Activated T-cell treated with anti-CD3 and anti-CD28 coated beads, Interleukin-2, amount 50 U/mL, for 24 hours (primary cell): ENCODE data around the gene LRATD1.
A peak's percentile ranks its signal among the peaks of the same experiment; 100 is the strongest.
"Not testable (repeated sequence)": the region's sequence is repeated elsewhere in the genome, so short reads cannot be mapped to it uniquely, and the experiment has no call there.

Experiments used
- DNase-seq: peaks from one replicate; pipeline ENCODE4 v3.0.0-alpha.2; 2020
- H3K27ac Mint-ChIP-seq: 2 replicates; pipeline ENCODE4 v1.8.0; 2020; ENCODE audit warnings: mild to moderate bottlenecking, mixed read lengths
- H3K27me3 Mint-ChIP-seq: 2 replicates; pipeline ENCODE4 v1.8.0; 2020; ENCODE audit warnings: mixed read lengths
- H3K36me3 Mint-ChIP-seq: 2 replicates; pipeline ENCODE4 v1.8.0; 2020; ENCODE audit warnings: low read depth, mixed read lengths
- H3K4me1 Mint-ChIP-seq: 2 replicates; pipeline ENCODE4 v1.8.0; 2020; ENCODE audit warnings: low read depth, mixed read lengths
- H3K4me3 Mint-ChIP-seq: 2 replicates; pipeline ENCODE4 v1.8.0; 2020; ENCODE audit warnings: mild to moderate bottlenecking, moderate library complexity, mixed read lengths
- H3K9me3 Mint-ChIP-seq: 2 replicates; pipeline ENCODE4 v1.8.0; 2020; ENCODE audit warnings: mixed read lengths

LRATD1 gene

DNA sequence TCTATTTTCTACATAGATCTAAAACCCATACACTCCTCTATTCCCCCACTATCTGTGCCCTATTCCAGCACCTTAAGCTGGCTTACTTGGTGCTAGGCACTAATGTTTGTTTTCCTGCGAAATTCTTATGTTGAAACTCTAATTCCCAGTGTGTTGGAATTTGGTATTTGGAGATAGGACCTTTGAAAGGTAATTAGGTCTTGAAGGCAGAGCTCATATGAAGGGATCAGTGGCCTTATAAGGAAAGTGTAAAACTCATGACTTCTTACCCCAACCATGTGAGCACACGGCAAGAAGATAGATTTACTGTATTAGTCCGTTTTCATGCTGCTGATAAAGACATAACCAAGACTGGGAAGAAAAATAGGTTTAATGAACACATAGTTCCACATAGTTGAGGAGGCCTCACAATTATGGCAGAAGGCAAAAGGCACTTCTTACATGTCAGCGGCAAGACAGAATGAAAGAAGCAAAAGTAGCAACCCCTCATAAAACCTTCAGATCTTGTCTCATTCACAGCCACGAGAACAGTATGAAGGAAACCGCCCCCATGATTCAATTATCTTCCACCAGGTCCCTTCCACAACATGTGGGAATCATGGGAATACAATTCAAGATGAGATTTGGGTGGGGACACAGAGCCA lies 10.5 kb upstream of the LRATD1 start:
- Mint-ChIP-seq H3K4me3 (no peak overlapping the region), H3K27ac (no peak overlapping the region), H3K36me3 (no peaks in the 10 kb centered on the region), H3K9me3 (no peaks in the 10 kb centered on the region), H3K4me1 (no peaks in the 10 kb centered on the region), H3K27me3 (peaks cover 2% of the 10 kb centered on the region)
- no peak for DNase-seq

DNA sequence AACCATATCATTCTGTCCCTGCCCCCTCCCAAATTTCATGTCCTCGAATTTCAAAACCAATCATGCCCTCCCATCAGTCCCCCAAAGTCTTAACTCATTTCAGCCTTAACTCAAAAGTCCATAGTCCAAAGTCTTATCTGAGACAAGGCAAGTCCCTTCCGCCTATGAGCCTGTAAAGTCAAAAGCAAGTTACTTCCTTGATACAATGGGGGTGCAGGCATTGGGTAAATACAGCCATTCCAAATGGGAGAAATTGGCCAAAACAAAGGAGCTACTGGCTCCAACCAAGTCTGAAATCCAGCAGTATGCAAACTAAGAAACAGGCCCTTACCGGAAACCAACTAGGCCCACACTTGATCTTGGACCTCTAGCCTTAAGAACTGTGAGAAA lies 10.0 kb upstream of the LRATD1 start:
- H3K27me3 Mint-ChIP-seq, H3K4me1 Mint-ChIP-seq, H3K9me3 Mint-ChIP-seq, H3K4me3 Mint-ChIP-seq, H3K36me3 Mint-ChIP-seq, DNase-seq, H3K27ac Mint-ChIP-seq: not testable (repeated sequence)

DNA sequence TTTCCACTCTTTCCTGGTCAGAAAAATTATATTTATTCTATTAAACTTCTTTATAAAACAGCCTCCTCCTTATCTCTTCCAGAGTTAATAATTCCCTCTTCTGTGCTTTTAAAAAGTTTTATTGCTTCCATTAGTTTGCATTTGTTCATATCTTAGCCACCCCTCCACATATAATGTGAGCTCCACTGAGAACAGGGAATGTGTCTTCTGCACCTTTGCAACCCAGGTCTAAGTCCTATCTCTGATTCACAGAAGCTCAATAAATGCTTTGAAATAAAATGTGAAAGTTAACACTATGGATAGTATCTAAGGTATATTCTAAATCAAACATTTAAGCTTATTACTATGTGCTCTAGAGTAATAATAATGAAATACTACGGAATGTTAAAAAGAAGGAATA lies 9.3 kb upstream of the LRATD1 start:
- Mint-ChIP-seq H3K9me3 (no peaks in the 10 kb centered on the region), H3K27ac (no peak overlapping the region), H3K4me3 (no peak overlapping the region), H3K27me3 (peaks cover 2% of the 10 kb centered on the region), H3K36me3 (no peaks in the 10 kb centered on the region), H3K4me1 (no peaks in the 10 kb centered on the region)
- no peak for DNase-seq

DNA sequence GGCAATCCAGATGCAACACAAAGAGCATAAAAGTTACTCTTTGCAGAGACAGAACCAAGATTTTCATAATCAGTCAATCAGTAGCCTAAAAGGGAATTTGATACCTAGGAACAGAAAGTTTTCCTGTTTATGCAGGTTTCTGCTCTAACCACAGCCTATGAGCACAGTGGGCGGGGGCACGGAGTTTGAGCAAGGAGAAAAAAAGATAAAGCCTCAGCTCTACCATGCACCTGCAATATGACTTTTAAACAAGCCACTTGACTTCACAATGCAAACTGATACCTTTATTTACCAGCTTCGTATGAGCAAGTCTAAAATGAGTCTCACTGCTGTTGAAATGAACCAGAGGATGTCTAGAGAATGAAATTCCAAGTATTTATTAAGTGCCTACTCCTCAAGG lies 5.6 kb upstream of the LRATD1 start:
- DNase-seq = no peak
- no peak overlapping the region for H3K4me3 Mint-ChIP-seq
- no peaks in the 10 kb centered on the region for H3K36me3 Mint-ChIP-seq
- peaks cover 20% of the 10 kb centered on the region for H3K27me3 Mint-ChIP-seq
- no peaks in the 10 kb centered on the region for H3K4me1 Mint-ChIP-seq
- peaks cover 2% of the 10 kb centered on the region for H3K9me3 Mint-ChIP-seq
- no peak overlapping the region for H3K27ac Mint-ChIP-seq

DNA sequence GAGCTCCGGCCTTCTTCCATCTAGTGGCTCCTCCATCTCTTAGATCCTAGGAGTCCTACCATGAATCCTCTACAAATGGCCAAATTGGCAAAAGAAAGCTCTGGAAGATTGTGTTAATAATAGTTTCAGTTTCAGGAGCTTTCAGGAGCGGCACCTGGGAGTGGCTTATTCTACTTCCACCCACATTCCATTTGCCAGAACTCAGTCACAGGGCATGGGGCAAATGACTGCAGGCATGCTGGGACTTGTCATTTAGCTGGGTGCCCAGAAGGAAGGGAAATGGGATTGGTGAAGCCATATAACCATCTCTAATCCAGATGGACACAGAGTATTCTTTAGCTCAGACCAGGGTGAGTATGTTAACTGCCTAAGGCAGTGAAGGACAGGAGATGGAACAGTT lies 3.6 kb upstream of the LRATD1 start:
- no peak overlapping the region for H3K4me3 Mint-ChIP-seq
- H3K27me3 Mint-ChIP-seq = peaks cover 37% of the 10 kb centered on the region
- no peaks in the 10 kb centered on the region for H3K36me3 Mint-ChIP-seq
- peaks cover 4% of the 10 kb centered on the region for H3K4me1 Mint-ChIP-seq
- no peak overlapping the region for H3K27ac Mint-ChIP-seq
- DNase-seq = no peak
- peaks cover 2% of the 10 kb centered on the region for H3K9me3 Mint-ChIP-seq

DNA sequence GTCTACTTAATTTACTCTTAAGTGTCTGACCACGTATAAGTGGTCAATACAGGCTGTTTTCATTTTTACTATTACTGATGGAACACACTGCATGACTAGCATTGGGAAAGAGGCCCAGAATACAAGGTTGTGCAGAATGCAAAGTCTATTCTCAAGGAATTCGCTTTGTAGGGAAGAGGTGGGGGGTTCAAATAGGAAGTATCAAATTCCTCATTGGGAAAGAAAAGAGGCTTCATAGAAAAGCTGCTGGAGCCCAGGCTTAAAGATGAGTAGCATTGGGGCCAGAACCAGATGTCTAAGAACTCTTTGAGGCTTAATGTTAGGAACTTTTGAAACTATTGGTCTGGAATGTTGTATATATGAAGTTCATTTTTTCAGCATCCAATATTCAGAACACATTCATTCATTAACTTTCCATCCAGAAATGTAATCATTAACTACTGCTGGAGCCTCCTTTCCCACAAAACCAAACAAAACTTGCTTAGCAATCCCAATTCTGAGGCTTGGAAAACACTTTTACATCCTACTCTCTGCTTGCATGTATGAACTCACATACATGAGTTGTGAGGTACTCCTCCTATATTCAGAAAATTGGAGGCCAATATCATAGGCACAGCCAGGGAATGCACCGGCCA lies 994 bp upstream of the LRATD1 start:
- Mint-ChIP-seq H3K27ac (no peak overlapping the region), H3K9me3 (peaks cover 2% of the 10 kb centered on the region), H3K27me3 (peaks cover 57% of the 10 kb centered on the region), H3K4me3 (no peak overlapping the region), H3K36me3 (no peaks in the 10 kb centered on the region), H3K4me1 (peaks cover 4% of the 10 kb centered on the region)
- DNase-seq = no peak

DNA sequence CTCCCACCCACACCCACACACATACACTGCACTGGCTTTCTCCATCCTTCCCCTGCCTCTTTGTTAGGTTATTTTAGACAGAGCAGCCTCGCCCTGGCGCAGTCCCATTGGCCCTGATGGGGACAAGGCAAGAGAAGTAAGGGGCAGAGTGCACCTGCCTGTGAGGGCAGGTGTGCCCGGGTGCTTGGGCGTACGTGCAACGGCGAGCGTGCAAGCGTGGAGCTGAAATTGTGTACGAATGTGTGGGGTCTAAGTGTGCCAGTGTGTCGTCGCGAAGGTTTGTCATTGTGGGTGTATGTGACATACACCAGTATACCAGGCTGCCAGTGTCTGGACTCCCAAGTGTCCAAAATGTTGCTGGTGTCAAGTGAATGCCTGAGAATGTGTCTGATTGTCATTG lies 544 bp downstream of the LRATD1 start:
- H3K27me3 Mint-ChIP-seq = peaks cover 64% of the 10 kb centered on the region
- H3K36me3 Mint-ChIP-seq = no peaks in the 10 kb centered on the region
- DNase-seq = no peak
- no peak overlapping the region for H3K4me3 Mint-ChIP-seq
- peaks cover 2% of the 10 kb centered on the region for H3K9me3 Mint-ChIP-seq
- no peak overlapping the region for H3K27ac Mint-ChIP-seq
- peaks cover 4% of the 10 kb centered on the region for H3K4me1 Mint-ChIP-seq

DNA sequence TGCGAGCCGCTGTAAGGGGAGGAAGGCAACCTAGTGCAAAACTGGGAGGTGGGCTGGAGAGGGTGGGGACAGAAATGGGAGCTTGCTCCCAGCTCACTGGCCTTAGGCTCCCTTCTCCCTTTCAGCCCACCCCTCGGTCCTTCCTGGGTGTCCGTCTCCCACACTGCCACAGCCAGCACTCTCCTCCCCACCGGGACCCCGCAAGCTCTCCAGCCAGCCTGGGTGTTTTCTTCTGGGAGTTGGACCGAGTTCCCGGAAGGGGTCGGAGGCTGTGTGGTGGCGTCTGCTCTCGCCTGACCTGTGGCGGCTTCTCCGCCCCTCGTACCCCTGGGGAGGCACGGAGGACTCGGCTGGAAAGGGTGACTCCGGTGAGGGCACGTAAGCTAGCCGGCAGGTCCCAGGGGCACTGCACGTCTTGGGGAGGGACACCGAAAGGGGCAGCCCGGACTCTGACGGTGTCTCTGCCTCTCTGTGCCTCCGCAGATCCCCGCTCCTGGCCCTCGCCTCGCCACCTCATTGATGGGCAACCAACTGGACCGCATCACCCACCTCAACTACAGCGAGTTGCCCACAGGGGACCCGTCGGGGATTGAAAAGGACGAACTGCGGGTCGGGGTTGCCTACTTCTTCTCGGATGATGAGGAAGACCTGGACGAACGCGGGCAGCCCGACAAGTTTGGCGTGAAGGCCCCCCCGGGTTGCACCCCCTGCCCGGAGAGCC lies 1.1 kb downstream of the LRATD1 start:
- H3K36me3 Mint-ChIP-seq = no peaks in the 10 kb centered on the region
- H3K27ac Mint-ChIP-seq = no peak overlapping the region
- H3K4me1 Mint-ChIP-seq = peaks cover 4% of the 10 kb centered on the region
- peaks cover 64% of the 10 kb centered on the region for H3K27me3 Mint-ChIP-seq
- no peak for DNase-seq
- peaks cover 2% of the 10 kb centered on the region for H3K9me3 Mint-ChIP-seq
- H3K4me3 Mint-ChIP-seq = no peak overlapping the region

DNA sequence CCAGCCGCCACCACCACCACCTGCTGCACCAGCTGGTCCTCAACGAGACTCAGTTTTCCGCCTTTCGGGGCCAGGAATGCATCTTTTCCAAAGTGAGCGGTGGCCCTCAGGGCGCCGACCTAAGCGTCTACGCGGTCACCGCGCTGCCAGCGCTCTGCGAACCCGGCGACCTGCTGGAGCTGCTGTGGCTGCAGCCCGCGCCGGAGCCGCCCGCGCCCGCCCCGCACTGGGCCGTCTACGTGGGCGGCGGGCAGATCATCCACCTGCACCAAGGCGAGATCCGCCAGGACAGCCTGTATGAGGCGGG lies 1.6 kb downstream of the LRATD1 start:
- Mint-ChIP-seq H3K4me1 (peaks cover 4% of the 10 kb centered on the region), H3K9me3 (peaks cover 2% of the 10 kb centered on the region), H3K4me3 (no peak overlapping the region), H3K27ac (no peak overlapping the region), H3K27me3 (peaks cover 64% of the 10 kb centered on the region), H3K36me3 (no peaks in the 10 kb centered on the region)
- no peak for DNase-seq

DNA sequence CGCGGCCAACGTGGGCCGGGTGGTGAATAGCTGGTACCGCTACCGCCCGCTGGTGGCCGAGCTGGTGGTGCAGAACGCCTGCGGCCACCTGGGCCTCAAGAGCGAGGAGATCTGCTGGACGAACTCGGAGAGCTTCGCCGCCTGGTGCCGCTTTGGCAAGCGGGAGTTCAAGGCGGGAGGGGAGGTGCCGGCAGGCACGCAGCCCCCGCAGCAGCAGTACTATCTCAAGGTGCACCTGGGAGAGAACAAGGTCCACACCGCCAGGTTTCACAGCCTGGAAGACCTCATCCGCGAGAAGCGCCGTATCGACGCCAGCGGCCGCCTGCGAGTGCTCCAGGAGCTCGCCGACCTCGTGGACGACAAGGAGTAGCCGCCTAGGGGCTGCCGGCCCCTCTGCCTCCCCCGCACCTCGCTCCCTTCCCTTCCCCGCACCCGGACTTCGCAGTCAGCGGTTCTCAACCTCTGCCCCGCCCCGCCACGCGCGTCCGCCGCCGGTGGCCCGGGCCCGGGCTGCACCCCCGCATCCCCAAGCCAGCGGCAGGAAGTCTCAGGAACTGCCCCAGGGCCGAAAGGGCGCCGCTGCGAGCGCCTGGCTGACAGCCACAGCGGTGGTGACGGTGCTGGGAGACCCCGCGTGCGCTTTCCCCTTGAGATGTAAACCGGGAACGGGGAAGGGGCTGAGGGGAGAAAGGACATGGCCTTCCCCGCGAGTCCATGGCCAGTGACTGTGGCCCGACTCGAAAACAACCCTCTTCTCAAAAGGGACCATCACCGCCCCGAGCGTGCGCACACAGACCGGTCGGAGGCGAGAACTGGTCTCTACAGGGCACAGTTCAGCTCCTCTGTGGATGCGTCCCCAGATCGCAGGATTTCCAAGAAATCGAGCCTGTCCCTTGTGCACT lies 2.2 kb downstream of the LRATD1 start:
- H3K27me3 Mint-ChIP-seq = peaks cover 64% of the 10 kb centered on the region
- peak; percentile 30 for DNase-seq
- peaks cover 2% of the 10 kb centered on the region for H3K9me3 Mint-ChIP-seq
- H3K4me3 Mint-ChIP-seq = no peak overlapping the region
- no peaks in the 10 kb centered on the region for H3K36me3 Mint-ChIP-seq
- no peak overlapping the region for H3K27ac Mint-ChIP-seq
- H3K4me1 Mint-ChIP-seq = peaks cover 4% of the 10 kb centered on the region

DNA sequence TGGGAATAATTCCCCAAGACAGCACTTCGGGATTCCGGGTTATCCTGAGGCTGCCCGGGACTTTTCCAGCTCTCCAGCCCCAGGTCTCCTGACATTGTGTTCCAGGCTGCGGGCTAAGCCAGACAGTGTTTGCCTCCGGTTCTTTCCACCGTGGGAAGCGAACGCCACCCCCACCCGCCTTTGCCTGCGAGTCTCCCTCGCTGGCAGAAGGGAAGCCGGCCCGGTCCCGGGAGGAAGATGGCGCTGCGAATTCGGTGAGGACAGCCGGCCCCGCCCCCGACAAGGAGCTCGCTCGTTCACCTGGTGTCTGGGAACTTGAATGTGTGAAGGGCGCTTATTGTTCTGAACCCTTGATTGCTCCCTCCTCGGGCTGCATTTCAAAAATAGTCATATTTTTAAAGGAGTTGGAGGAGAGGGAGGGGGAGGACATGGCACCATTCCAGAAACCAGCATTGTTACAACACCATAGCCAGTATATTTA lies 2.9 kb downstream of the LRATD1 start:
- Mint-ChIP-seq H3K4me3 (no peak overlapping the region), H3K27ac (no peak overlapping the region), H3K36me3 (no peaks in the 10 kb centered on the region), H3K27me3 (peaks cover 60% of the 10 kb centered on the region), H3K4me1 (peaks cover 4% of the 10 kb centered on the region), H3K9me3 (peaks cover 2% of the 10 kb centered on the region)
- DNase-seq = no peak

DNA sequence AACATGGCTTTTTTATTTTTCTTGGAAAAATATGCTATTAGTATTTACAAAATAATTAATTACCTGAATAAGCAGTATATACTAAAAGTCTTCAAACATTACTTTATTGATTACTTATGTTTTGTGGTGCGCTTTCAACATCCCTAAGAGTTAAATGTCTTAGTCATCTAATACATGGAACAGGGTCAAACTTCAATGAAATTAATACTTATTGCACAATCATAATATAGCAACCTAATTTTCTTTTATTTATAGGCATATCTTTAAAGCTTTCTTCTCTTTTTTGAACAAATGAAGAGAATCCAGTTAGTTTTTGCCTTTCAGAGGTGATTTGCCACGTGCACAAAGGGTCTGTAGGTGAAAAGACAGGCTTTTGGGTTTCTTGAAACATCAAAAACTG lies 6.0 kb downstream of the LRATD1 start:
- Mint-ChIP-seq H3K9me3 (no peaks in the 10 kb centered on the region), H3K36me3 (no peaks in the 10 kb centered on the region), H3K27ac (no peak overlapping the region), H3K4me3 (no peak overlapping the region), H3K4me1 (no peaks in the 10 kb centered on the region), H3K27me3 (peaks cover 33% of the 10 kb centered on the region)
- DNase-seq = no peak

DNA sequence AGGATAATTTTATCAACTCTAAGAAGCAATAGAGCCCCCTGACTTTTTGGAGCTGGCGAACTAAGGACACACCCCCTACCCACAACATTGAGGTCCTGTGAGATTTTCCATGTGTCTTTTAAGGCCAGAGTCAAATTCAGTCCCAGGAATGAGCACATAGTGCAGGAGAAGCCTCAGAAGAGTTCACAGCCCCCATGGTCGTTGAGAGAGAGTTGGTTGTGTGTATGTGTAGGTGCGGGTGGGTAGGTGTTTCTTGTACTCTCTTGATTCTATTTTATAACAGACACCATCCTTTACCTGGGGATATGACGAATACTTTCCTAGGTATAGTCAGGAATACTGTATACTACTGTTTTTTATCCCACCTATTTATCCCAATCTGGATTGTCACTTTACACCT lies 8.6 kb downstream of the LRATD1 start:
- H3K27me3 Mint-ChIP-seq = peaks cover 11% of the 10 kb centered on the region
- no peaks in the 10 kb centered on the region for H3K4me1 Mint-ChIP-seq
- no peak for DNase-seq
- H3K27ac Mint-ChIP-seq = no peak overlapping the region
- H3K4me3 Mint-ChIP-seq = no peak overlapping the region
- H3K9me3 Mint-ChIP-seq = no peaks in the 10 kb centered on the region
- no peaks in the 10 kb centered on the region for H3K36me3 Mint-ChIP-seq

DNA sequence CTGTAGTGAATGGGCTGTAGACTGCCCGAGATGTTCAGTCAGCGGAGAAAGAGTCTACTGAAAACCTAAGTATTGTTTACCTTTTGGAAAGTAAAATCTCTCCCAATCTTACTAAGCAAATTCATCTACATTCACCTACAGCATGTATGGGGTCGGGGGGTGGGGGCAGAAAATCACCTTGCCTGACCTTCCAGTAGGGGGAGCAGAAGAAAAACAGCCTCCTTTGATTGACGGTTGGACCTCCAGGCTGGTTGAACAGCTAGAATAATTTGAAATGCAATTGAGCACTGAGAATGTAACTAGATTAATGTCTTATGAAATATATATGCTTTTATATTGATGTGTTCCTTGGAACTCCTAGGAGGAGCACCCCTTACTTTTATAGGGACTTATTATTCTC lies 10.0 kb downstream of the LRATD1 start:
- no peak for DNase-seq
- no peak overlapping the region for H3K4me3 Mint-ChIP-seq
- no peaks in the 10 kb centered on the region for H3K27me3 Mint-ChIP-seq
- no peaks in the 10 kb centered on the region for H3K4me1 Mint-ChIP-seq
- H3K27ac Mint-ChIP-seq = no peak overlapping the region
- no peaks in the 10 kb centered on the region for H3K36me3 Mint-ChIP-seq
- H3K9me3 Mint-ChIP-seq = no peaks in the 10 kb centered on the region
